Stromal cell of bone marrow (primary cell): Measurements from ENCODE around the gene TMEM191B.
"Not testable (repeated sequence)": the region's sequence is repeated elsewhere in the genome, so short reads cannot be mapped to it uniquely, and the experiment has no call there.

Experiments used
- DNase-seq: peaks from one replicate; pipeline ENCODE4 v3.0.0-alpha.2; 2012; ENCODE audit warnings: low read depth

Gene TMEM191B

DNA sequence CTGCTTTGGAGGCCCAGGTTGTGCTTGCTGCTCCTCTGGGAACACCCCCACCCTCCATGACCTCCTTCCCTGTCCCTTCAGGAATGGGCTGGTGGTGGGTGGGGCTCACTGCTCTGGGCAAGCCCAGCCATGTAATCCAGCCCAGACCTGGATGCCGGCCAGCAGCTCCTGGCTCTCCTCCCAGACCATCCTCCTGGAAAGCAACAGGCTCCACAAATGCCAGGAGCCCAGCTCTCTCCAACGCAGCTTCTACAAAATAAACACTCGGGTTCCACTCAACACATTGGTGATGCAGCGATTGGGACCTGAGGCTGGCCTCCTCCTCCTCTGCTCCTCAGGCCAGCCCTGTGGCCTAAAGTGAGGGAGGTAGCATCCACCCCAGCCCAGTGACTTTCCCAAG is 30.9 kb downstream of the TMEM191B start:
- not testable (repeated sequence) for DNase-seq

DNA sequence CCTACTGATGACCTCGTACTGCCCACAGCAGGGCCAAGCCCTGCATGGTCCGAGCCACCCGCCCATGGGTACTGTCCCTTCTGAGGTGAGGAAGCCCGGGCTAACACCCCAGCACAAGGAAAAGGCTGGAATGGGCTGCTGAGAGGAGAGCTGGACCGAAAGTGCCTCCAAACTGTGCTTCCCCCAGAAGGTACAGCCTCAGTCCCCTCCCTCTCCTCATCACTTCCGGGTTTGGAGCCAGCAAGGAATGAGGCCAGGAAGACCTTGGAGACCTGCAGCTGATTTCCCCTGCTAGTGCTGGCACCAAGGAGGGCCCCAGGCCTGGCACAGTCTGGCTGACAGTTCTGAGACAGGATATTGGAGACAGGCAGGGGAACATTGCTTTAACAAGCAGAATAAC is 31.3 kb downstream of the TMEM191B start:
- DNase-seq: not testable (repeated sequence)

DNA sequence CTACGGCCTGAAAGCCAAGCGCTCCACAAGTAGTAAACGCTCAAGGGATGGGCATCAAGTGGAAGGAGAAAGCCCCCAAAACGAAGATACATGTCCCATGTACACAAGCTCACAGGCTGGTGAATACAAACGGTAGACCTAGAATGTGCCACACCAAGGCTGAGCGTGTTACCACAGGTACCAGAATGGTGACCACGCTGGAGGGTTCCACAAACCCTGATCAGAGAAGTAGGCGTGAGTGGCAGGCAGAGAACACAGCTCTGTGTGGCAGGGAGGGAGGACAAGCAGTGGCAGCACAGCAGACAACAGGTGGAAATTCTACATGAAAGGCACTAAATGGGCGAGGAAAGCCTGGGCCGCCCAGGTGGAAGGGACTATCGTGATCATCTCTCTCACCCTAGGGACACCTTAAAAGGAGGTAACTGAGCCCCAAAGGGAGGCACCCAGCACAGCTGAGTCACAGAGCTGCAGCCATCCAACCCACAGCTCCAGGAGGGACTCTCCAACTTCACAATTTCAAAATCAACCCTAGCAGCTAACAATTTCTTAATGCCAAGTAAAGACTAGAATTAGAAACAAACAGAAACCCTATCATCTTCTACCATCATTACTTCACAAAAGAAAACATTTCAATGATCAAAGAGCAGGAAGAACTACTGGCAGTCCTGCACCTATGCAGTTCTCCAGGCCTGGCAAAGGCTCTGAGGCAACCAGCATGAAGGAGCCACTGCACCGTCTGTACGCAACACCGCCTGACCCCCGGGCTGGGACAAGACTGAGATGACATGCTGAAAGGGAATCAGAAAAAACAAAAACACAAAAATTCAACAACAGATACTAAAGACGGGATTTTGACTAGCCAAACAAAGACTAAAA is 32.7 kb downstream of the TMEM191B start:
- DNase-seq: not testable (repeated sequence)

DNA sequence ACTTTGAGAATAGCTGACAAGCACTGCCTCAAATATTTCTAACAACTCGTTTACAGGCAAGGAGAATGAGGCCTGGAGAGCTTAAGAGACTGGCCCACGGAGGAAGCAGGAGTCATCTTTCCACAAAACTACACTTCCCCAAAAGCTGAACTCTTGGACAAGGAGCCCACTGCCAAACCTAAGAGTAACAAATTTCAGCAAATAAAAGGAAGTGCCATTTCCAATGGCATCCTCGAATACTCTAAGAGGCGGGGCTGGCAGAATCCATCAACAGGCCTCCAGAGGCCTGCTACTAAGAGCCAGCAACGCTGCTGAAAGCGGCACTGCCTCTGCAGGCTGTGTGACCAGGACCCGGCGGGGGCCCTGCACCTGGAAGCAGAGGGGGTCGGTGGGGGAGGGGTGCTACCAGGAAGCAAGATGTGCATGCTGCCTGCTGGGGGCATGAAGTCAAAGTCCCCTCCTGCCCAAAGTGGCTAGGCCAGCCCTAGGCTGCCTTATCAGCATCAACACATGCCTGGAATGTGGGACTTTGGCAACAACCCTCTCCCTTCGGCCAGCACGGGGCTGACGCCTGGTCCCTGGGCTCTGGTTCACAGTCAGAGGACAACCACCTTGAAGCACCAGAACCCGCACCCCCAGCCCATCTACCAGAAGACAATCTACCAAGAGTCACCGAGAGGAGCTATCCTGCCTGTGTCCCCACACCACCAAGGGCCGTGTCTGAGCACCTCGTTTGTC is 43.1 kb downstream of the TMEM191B start:
- not testable (repeated sequence) for DNase-seq

DNA sequence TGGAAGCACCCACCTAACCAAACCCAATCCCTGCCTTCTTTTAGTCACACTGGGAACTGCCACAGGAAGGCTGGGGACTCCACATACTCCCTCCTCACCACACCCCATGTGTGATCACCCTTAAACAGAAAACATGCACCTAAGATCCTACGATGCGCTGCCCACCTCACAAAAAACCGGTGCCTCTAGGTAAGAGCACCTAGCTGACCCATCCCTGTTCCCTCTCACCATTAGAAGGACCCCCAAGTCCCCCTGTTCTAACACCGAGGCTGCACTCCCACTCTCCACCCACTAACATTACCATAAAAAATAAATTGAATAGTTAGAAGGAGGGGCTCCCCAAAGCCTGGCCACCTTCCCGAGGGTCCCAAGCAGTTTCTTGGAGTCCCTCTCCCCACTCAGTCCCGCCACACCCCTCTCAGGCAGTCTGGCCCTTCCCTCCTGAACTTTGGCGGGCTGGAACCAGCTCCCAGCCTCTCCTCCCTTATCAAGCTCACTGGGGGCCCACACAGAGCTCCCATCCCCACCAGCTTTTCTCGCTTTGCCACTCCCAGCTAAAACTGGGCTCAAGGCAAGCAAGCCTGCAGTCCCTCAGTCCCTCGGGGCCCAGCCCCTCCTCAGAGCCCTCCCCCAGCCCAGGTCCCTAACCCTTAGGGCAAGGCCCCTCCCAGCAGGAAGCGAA is 46.0 kb downstream of the TMEM191B start:
- not testable (repeated sequence) for DNase-seq

DNA sequence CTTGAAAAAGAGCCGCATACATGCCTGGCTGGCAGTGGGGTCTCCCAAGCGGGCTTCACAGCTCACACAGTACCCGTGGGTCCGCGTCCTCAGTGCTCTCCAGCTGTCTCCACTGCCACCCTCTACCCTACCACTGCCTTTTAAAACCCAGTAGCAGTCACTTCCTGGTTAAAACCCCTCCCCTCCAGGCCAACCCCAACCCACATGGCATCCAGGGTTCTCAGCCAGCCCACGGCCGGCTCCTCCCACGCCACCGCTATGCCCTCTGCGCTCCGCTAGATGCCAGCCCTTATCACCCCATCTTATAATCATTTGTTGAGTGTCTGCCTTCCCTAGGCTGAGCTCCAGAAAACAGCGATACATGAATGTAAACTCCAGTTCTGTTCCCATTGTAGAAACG is 47.0 kb downstream of the TMEM191B start:
- not testable (repeated sequence) for DNase-seq

DNA sequence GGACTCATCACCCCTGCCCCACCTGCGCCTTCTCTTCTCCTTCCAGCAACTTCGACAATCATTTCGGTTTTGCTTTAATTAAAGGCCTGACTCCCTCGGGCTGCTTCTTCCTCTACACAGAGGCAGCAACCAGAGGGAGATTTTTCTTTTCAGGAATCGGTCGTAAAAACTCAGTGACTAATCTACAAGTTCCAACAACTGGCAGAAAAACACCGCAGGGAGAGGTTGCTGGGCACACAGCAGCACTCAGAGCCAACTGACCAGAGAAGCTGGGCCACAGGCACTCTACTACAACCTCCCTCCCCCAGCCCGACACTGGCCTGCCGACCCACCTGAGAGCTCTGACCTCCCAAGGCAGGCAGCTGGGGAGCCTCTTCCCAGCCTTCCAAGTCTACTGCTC is 48.1 kb downstream of the TMEM191B start:
- not testable (repeated sequence) for DNase-seq

DNA sequence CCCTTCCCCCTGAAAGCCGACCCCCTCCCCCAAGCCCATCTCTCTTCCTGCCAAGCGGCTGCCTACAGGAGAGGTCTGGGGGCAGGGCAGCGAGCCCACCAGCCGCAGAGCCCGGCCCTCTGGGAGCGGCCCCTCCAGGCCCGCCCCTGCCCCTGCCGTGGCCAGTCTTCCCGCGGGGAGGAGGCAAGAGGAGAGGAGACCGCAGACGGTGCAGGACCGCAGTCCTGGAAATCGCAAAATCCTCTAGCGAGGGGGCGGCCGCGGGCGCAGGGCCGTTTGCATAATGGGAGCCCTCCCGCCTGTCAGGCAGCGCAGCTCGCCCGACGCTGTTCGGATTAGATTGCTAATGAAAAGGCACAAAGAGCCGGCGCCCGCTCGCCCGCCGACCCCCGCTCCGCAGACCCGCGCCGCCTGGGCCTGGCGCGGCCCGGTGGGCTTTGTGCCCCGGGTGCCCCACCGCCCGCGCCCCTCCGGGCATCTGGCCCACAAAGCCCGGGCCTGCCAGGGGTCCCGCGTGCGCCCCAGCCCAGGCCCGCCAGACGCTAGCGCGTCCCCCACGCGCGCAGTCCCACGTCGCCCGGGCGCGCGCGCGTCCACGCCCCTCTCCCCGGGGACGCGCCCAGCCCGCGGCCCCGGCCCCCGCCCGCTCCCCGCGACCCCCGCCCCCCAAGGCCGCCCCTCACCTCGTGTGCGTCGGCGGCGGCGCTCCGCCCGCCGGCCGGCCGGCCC is 49.7 kb downstream of the TMEM191B start:
- not testable (repeated sequence) for DNase-seq

DNA sequence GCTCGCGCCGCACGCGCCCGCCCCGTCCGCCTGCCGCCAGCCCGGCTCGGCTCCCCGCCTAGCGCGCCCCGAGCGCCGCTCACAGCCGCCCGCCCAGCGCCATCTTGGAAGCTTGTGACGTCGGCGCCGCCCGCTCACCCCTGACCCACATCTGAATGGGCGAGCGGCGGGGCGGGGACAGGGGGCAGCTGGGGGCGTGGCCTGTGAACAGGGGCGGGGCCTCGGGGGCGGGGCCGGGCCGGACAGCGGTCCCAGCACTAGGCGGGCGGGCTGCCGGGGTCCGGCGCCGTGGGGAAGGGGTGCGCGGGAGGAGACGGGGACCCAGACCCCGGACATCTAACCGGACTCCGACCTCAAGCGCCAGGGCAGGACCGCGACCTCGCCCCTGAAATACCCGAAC is 50.2 kb downstream of the TMEM191B start:
- DNase-seq: not testable (repeated sequence)
